ENCODE measurements around the gene AQP5. TPM values are rescaled to one million over a fixed set of nuclear protein-coding genes. Genes with fewer than 3 reads are reported as not detected.

AQP5 gene
- total and polyA plus RNA-seq, 2 donors (not counting 3 experiments of a cell fraction or from before 2014, with no cell fraction given) = 0.95 to 2.3 TPM

DNA sequence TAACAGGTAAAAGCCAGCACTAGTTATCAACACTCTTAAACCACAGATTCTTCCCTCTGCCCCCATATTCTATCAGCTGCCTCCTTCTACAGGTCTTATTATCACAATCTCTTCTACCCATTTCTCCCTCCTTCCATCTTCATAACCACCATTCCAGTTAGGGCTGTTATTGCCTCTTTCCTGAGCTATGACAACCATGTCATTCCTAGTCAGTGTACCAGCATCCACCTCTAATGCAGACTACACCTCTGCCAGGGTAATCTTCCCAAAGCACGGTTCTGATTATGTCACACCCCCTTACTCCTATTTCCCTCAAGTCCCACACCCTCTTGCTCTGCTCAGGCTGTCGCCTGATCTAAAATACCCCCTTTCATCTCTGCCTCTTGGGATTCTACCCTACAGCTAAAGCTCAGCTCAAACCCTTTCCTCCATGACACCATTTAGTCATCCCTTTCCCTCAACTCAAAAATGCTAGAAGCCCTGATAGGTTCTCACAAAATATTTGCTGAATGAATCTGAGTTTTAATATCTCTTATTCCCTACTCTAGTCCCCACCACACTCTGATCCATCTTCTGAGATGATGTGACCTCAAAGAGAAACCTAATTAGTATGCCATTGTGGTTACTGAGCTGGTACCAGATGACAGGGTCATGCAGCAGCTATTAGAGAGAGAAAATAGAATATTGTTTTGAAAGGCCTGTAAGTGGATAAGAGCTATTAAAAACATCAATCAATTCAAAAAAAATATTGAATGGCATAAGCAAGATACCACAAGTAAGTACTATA is 51.9 kb downstream of the AQP5 start:
- H3K79me2 ChIP-seq (ENCODE audit: control insufficient read depth, insufficient read depth, low read length) = peaks cover 51% of the 10 kb centered on the region
- no peak for DNase-seq (ENCODE audit: low read depth, low spot score)
- no TSS peak for BruUV-seq (replicated peaks)
- H2AFZ ChIP-seq (ENCODE audit: low read depth, low read length) = no peak overlapping the region
- H3K36me3 ChIP-seq (ENCODE audit: control insufficient read depth in 2 of 2, extremely low read depth in 1 of 2, insufficient read depth in 2 of 2, low read length in 2 of 2) = peaks cover 0 to 3% of the 10 kb centered on the region in 2 experiments
- CTCF ChIA-PET = interaction anchor here (1.2 to 1.7 kb wide), 4 partner anchors 11 to 666 kb away, joined by 3 to 5 read pairs (median 4); no protein-coding TSS in a partner anchor
- no peak overlapping the region for H3K27ac ChIP-seq (ENCODE audit: insufficient read depth, low read depth, low read length)
- no peaks in the 10 kb centered on the region for H3K27me3 ChIP-seq (ENCODE audit: control insufficient read depth in 2 of 2, insufficient read depth in 2 of 2, low read length in 2 of 2)
- dilution Hi-C loops (cut with MboI; ENCODE audit: extremely low pct_ligation_motif_present, low sequenced_read_pairs) = no loop called here
- POLR2A ChIA-PET = no interaction called here
- no peak overlapping the region for H3K4me2 ChIP-seq (ENCODE audit: insufficient read depth, low read length)
- H4K20me1 ChIP-seq (replicated peaks; ENCODE audit: control insufficient read depth, extremely low read depth, insufficient read depth, low read length) = no peaks in the 10 kb centered on the region
- H3K9me1 ChIP-seq (replicated peaks; ENCODE audit: control insufficient read depth, extremely low read depth, insufficient read depth, low read length) = no peaks in the 10 kb centered on the region
- FAIRE-seq = no peak
- intact Hi-C loops (cut with micrococcal nuclease) = no loop called here
- H3K4me1 ChIP-seq (ENCODE audit: control insufficient read depth, extremely low read depth, insufficient read depth, low read length) = peaks cover 7% of the 10 kb centered on the region
- TF ChIP-seq POLR2A (IDR thresholded peaks at IDR 0.05; ENCODE audit: low read depth, low read length) = no peak
- TF ChIP-seq, protein P1, sequence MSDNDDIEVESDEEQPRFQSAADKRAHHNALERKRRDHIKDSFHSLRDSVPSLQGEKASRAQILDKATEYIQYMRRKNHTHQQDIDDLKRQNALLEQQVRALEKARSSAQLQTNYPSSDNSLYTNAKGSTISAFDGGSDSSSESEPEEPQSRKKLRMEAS (IDR thresholded peaks at IDR 0.05; ENCODE audit: insufficient read depth, insufficient read length) = no peak
- TF ChIP-seq, protein P2, sequence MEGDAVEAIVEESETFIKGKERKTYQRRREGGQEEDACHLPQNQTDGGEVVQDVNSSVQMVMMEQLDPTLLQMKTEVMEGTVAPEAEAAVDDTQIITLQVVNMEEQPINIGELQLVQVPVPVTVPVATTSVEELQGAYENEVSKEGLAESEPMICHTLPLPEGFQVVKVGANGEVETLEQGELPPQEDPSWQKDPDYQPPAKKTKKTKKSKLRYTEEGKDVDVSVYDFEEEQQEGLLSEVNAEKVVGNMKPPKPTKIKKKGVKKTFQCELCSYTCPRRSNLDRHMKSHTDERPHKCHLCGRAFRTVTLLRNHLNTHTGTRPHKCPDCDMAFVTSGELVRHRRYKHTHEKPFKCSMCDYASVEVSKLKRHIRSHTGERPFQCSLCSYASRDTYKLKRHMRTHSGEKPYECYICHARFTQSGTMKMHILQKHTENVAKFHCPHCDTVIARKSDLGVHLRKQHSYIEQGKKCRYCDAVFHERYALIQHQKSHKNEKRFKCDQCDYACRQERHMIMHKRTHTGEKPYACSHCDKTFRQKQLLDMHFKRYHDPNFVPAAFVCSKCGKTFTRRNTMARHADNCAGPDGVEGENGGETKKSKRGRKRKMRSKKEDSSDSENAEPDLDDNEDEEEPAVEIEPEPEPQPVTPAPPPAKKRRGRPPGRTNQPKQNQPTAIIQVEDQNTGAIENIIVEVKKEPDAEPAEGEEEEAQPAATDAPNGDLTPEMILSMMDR (IDR thresholded peaks at IDR 0.05; ENCODE audit: extremely low read depth in 1 of 2, insufficient read depth in 1 of 2, low read depth in 1 of 2, low read length in 2 of 2) = no peak
- TF ChIP-seq EZH2 (IDR thresholded peaks at IDR 0.05; ENCODE audit: borderline replicate concordance, low read depth, low read length, severe bottlenecking) = no peak
- no peak for TF ChIP-seq FOS (IDR thresholded peaks at IDR 0.05; ENCODE audit: borderline replicate concordance, insufficient read depth, low read length)
- TF ChIP-seq JUN (IDR thresholded peaks at IDR 0.05; ENCODE audit: borderline replicate concordance, insufficient read depth, insufficient read length, low read depth) = no peak
- TF ChIP-seq GATA2 (IDR thresholded peaks at IDR 0.05; ENCODE audit: insufficient read depth, insufficient read length, low read depth, low read length) = no peak
- no peak for TF ChIP-seq POLR2AphosphoS5 (IDR thresholded peaks at IDR 0.05; ENCODE audit: insufficient read depth, low read depth, low read length)
- no peak for TF ChIP-seq MYC (IDR thresholded peaks at IDR 0.05; ENCODE audit: low read depth, low read length)
- H3K9me3 ChIP-seq (replicated peaks; ENCODE audit: control insufficient read depth, insufficient read depth, low read length) = no peaks in the 10 kb centered on the region
- no peak overlapping the region for H3K4me3 ChIP-seq (replicated peaks in 1 of 3; ENCODE audit: insufficient read depth in 1 of 3, low read depth in 1 of 3, low read length in 3 of 3)
- no peak overlapping the region for H3K9ac ChIP-seq (replicated peaks; ENCODE audit: extremely low read depth, insufficient read depth, low read length)

Data from endothelial cell of umbilical vein (primary cell).